Stimulated activated CD8-positive, alpha-beta memory T cell treated with anti-CD3 and anti-CD28 coated beads, Interleukin-2, amount 100 ng/mL, for 1 hour (primary cell): ENCODE data around the gene STC2.
"Not testable (repeated sequence)": the region's sequence is repeated elsewhere in the genome, so short reads cannot be mapped to it uniquely, and the experiment has no call there.

Experiments used
- DNase-seq, 2 donors: peaks; one replicate each; pipeline ENCODE4 v3.0.0-alpha.2; 2020; ENCODE audit warnings: low read depth in 2 of 2

STC2 gene

GRCh38 chr5:173327948-173328843, at the start of gene STC2:
STC2 (minus strand) TSS chr5:173328414; CDS start chr5:173328193, 221 bp downstream.
- no peak for DNase-seq

- DNase-seq: no peak
Measured at GRCh38 chr5:173371400-173371799, 43.2 kb upstream of the STC2 start.

- not testable (repeated sequence) for DNase-seq
Measured at GRCh38 chr5:173363406-173363805, 35.2 kb upstream of the STC2 start.

GRCh38 chr5:173355561-173355960, 27.3 kb upstream of the STC2 start:
- no peak for DNase-seq

- DNase-seq: no peak
Measured at GRCh38 chr5:173354645-173355044, 26.4 kb upstream of the STC2 start.

- DNase-seq: no peak
Measured at GRCh38 chr5:173352366-173353349, 24.4 kb upstream of the STC2 start.

GRCh38 chr5:173342813-173343755, 14.9 kb upstream of the STC2 start:
- no peak for DNase-seq

GRCh38 chr5:173341961-173342430, 13.8 kb upstream of the STC2 start:
- DNase-seq: no peak

GRCh38 chr5:173340984-173341383, 12.8 kb upstream of the STC2 start:
- DNase-seq: no peak

GRCh38 chr5:173340451-173340850, 12.2 kb upstream of the STC2 start:
- DNase-seq: no peak

GRCh38 chr5:173339286-173339685, 11.1 kb upstream of the STC2 start:
- DNase-seq: no peak

- DNase-seq: no peak
Measured at GRCh38 chr5:173338380-173339015, 10.3 kb upstream of the STC2 start.

- DNase-seq: no peak
Measured at GRCh38 chr5:173334808-173335207, 6.6 kb upstream of the STC2 start.

- no peak for DNase-seq
Measured at GRCh38 chr5:173333925-173334661, 5.9 kb upstream of the STC2 start.

- peak; percentile 16 to 33 for DNase-seq
Measured at GRCh38 chr5:173331956-173332479, 3.8 kb upstream of the STC2 start.

GRCh38 chr5:173331287-173331686, 3.1 kb upstream of the STC2 start:
- DNase-seq: no peak

GRCh38 chr5:173330338-173331206, 2.4 kb upstream of the STC2 start:
- no peak for DNase-seq

- no peak for DNase-seq
Measured at GRCh38 chr5:173329491-173330337, 1.5 kb upstream of the STC2 start.
